Transverse colon (tissue), 4 donors: ENCODE data around the gene C2orf15. TPM values are rescaled to one million over a fixed set of nuclear protein-coding genes. Genes with fewer than 3 reads are reported as not detected.

ENCODE experiments used
- DNase-seq: peaks from one replicate; pipeline ENCODE4 v3.0.0-alpha.2; 2019
- H3K27ac ChIP-seq, 4 donors: fragments of 200-600 bp; sonication (generic); 2 replicates each; pipeline ENCODE4 v1.5.1; 2016 to 2018; ENCODE audit warnings: inconsistent platforms in 4 of 4
- H3K27me3 ChIP-seq: fragments of 200-600 bp; sonication (generic); 2 replicates; pipeline ENCODE4 v1.5.1; 2017; ENCODE audit warnings: inconsistent platforms
- H3K36me3 ChIP-seq, 4 donors: fragments of 200-600 bp; sonication (generic); 2 replicates each; pipeline ENCODE4 v1.5.1; 2017 to 2019; ENCODE audit warnings: inconsistent platforms in 4 of 4
- H3K4me1 ChIP-seq, 4 donors: fragments of 200-600 bp; sonication (generic); 2 replicates each; pipeline ENCODE4 v1.5.1; 2017 to 2020; ENCODE audit warnings: inconsistent platforms in 4 of 4
- H3K4me3 ChIP-seq, 4 donors: fragments of 200-600 bp; sonication (generic); 1 replicate in 1 of 4; 2 replicates in 3 of 4; pipeline versions ENCODE4 v1.5.1 to v1.6.1; 2017 to 2019; ENCODE audit warnings: inconsistent platforms in 4 of 4
- H3K9me3 ChIP-seq, 2 donors: fragments of 200-600 bp; sonication (generic); 2 replicates each; pipeline ENCODE4 v1.5.1; 2017 to 2019; ENCODE audit warnings: inconsistent platforms in 2 of 2
- EP300 ChIP-seq: sonication (generic); formaldehyde crosslinking; IDR thresholded peaks from one replicate; pipeline ENCODE4 v1.6.1; 2017; ENCODE audit warnings: antibody characterized with exemption, low read depth
- POLR2A ChIP-seq: fragments of 450-650 bp; IDR thresholded peaks from one replicate; pipeline ENCODE4 v1.6.1; 2016; ENCODE audit warnings: antibody characterized with exemption, mild to moderate bottlenecking, moderate library complexity
- POLR2AphosphoS5 ChIP-seq, 3 donors: sonication (generic); formaldehyde crosslinking; IDR thresholded peaks; one replicate each; pipeline ENCODE4 v1.6.1; 2016; ENCODE audit warnings: antibody characterized with exemption in 3 of 3
- WGBS, 2 donors: methylation state at CpG; one replicate each; pipeline ENCODE4 v1.1.5; 2018; ENCODE audit warnings: low coverage in 1 of 2; 5-methylcytosine and 5-hydroxymethylcytosine counted together
- in situ Hi-C, 4 donors: fragments of 200-750 bp; cut with MboI; loops; one replicate each; pipeline versions ENCODE4 v1.15.0 to v1.15.1; 2017; ENCODE audit warnings: low sequenced_read_pairs in 3 of 4, low pct_ligation_motif_present in 1 of 4, low pct_unique_long_range_greater_than_20kb in 1 of 4
- intact Hi-C: fragments of 100-400 bp; cut with DNase I; formaldehyde crosslinking; loops from one replicate; pipeline ENCODE4 v1.15.1; 2023; ENCODE audit warnings: low total_unique reads
- total RNA-seq, 4 donors: library from RNA; depleted of rRNA; stranded (reverse); fragments of >200 nt; gene quantifications; one replicate each; pipeline ENCODE4 v1.1.0, GENCODE V29; 2016
- TF ChIP-seq, protein P1 (sequence below), 5 experiments: fragments of 200-600 bp in 3 of 5; fragments of 450-650 bp in 2 of 5; sonication (generic) in 3 of 5; IDR thresholded peaks; 1 replicate in 2 of 5; 2 replicates in 3 of 5; pipeline ENCODE4 v1.5.1; 2016 to 2017; ENCODE audit warnings: antibody characterized with exemption in 5 of 5, inconsistent platforms in 3 of 5, mild to moderate bottlenecking in 2 of 5, moderate library complexity in 1 of 5

C2orf15 gene
- total RNA-seq, 4 donors from 2014 or later, result 0.82 to 3.7 (median 1.8) TPM; not detected in 1

DNA sequence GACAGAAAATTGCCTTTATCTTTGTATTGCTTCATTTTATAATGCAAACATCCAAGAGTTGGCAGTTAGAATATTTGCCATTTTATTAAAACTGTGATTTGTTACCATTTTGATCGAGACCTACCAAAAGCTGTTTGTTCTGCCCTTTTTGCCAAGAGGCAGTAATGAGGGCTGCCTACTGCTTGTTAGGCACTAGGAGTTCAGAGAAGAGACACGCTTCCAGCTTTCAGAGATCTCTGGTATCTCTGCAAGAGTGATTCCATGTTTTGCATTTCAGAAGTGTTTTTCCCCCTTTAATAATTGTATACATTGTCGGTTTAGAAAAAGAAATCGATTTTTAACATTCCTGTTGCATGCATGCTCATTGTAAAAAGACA is 40.1 kb downstream of the C2orf15 start:
- in situ Hi-C loops, result loop anchor here (10.0 to 25.0 kb wide), 3 partner anchors 153 to 306 kb away; partner anchors contain the start of genes EIF5B (in 3 of the 4), REV1 (in 3 of the 4) and TXNDC9 (in 3 of the 4)
- intact Hi-C loops, result no loop called here
- no peaks in the 10 kb centered on the region for H3K27me3 ChIP-seq
- peak overlapping the region; percentile 57 to 86 (median 67) for H3K4me3 ChIP-seq
- peaks cover 18 to 39% (median 23%) of the 10 kb centered on the region in 4 donors for H3K4me1 ChIP-seq
- DNase-seq, result no peak
- H3K36me3 ChIP-seq, result no peaks in the 10 kb centered on the region
- H3K9me3 ChIP-seq, result no peaks in the 10 kb centered on the region
- WGBS, 2 donors, result 1 to 4% methylated on average over 4 of the region's 4 CpGs
- peak overlapping the region; percentile 81 to 87 (median 84) for H3K27ac ChIP-seq
- no peak for TF ChIP-seq POLR2A

DNA sequence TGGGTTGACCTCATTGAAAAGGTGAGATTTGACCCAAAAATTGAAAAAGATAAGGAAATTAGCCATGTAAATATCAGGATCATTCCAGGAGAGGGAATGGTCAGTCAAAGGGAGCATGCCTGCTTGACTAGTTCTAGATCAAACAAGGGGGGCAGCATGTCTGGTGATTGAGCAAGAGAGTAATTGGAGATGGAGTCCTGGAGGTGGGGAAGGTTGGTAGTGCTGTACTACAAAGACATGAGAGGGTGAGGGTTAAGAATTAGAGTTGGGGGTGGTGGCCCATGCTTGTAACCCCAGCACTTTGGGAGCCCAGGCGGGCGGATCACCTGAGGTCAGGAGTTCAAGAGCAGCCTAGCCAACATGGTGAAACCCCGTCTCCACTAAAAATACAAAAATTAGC is 41.5 kb downstream of the C2orf15 start:
- WGBS, 2 donors, result 98 to 100% methylated on average over 1 to 3 of the region's 3 CpGs
- H3K27ac ChIP-seq, result no peak overlapping the region
- TF ChIP-seq, protein P1, sequence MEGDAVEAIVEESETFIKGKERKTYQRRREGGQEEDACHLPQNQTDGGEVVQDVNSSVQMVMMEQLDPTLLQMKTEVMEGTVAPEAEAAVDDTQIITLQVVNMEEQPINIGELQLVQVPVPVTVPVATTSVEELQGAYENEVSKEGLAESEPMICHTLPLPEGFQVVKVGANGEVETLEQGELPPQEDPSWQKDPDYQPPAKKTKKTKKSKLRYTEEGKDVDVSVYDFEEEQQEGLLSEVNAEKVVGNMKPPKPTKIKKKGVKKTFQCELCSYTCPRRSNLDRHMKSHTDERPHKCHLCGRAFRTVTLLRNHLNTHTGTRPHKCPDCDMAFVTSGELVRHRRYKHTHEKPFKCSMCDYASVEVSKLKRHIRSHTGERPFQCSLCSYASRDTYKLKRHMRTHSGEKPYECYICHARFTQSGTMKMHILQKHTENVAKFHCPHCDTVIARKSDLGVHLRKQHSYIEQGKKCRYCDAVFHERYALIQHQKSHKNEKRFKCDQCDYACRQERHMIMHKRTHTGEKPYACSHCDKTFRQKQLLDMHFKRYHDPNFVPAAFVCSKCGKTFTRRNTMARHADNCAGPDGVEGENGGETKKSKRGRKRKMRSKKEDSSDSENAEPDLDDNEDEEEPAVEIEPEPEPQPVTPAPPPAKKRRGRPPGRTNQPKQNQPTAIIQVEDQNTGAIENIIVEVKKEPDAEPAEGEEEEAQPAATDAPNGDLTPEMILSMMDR (IDR thresholded peaks at IDR 0.05), result no peak
- TF ChIP-seq POLR2AphosphoS5 (IDR thresholded peaks at IDR 0.05) (no peak), POLR2A (no peak), EP300 (no peak)
- no peaks in the 10 kb centered on the region for H3K27me3 ChIP-seq
- intact Hi-C loops, result no loop called here
- H3K4me1 ChIP-seq, result peaks cover 18 to 39% (median 23%) of the 10 kb centered on the region in 4 donors
- no peaks in the 10 kb centered on the region for H3K36me3 ChIP-seq
- in situ Hi-C loops, result loop anchor here (10.0 to 25.0 kb wide), 3 partner anchors 152 to 304 kb away; partner anchors contain the start of genes EIF5B (in 3 of the 4), REV1 (in 3 of the 4) and TXNDC9 (in 3 of the 4)
- H3K4me3 ChIP-seq, result no peak overlapping the region
- DNase-seq, result no peak
- no peaks in the 10 kb centered on the region for H3K9me3 ChIP-seq

DNA sequence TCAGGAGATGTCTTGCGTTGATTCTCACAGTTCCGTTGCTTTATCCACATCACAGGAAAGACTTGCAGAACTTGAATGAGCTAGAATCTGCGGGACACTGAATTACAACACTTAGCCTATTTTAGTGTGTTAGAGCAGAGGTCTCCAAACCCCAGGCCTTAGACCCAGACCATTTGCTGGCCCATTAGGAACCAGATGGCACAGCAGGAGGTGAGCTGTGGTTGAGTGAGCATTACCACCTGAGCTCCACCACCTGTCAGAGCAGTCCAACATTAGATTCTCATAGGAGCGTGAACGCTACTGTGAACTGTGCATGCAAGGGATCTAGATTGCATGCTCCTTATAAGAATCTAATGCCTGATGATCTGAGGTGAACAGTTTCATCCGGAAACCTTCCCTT is 43.3 kb downstream of the C2orf15 start:
- peaks cover 12 to 26% (median 17%) of the 10 kb centered on the region in 4 donors for H3K4me1 ChIP-seq
- TF ChIP-seq POLR2AphosphoS5 (IDR thresholded peaks at IDR 0.05) (no peak), POLR2A (no peak), EP300 (no peak)
- TF ChIP-seq, protein P1 (IDR thresholded peaks at IDR 0.05), result no peak
- peaks cover 0 to 10% (median 4%) of the 10 kb centered on the region in 4 donors for H3K36me3 ChIP-seq
- H3K9me3 ChIP-seq, result no peaks in the 10 kb centered on the region
- H3K27ac ChIP-seq, result no peak overlapping the region
- WGBS, 2 donors, result 82 to 93% methylated on average over 3 to 6 of the region's 6 CpGs
- DNase-seq, result no peak
- H3K4me3 ChIP-seq, result no peak overlapping the region
- in situ Hi-C loops (loop anchor here (10.0 to 25.0 kb wide), 3 partner anchors 150 to 302 kb away; partner anchors contain the start of genes EIF5B (in 3 of the 4), REV1 (in 3 of the 4) and TXNDC9 (in 3 of the 4)), intact Hi-C loops (no loop called here)
- H3K27me3 ChIP-seq, result no peaks in the 10 kb centered on the region

DNA sequence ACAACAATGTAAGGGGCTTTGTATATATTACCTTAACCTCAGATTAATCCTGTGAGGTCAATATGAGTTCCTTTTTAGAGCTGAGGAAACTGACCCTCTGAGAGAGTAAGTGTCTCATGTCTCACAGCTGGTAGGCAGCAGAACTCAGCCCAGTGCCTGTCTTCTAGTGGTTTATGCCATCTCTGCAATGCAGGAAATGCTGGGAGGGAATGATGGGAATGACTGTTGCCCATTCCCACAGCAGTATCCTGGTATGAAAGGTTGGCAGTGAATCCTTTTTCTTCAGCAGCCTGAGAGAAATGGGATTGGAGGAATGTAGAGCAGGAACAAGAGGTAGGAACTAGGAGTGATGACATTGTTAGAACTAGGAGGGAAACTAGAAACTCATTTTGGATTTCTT is 45.5 kb downstream of the C2orf15 start:
- intact Hi-C loops, result no loop called here
- H3K4me1 ChIP-seq, result peaks cover 1 to 13% (median 5%) of the 10 kb centered on the region in 4 donors
- no peak for TF ChIP-seq POLR2A
- TF ChIP-seq, protein P1 (IDR thresholded peaks at IDR 0.05), result no peak
- TF ChIP-seq EP300, result no peak
- TF ChIP-seq POLR2AphosphoS5 (IDR thresholded peaks at IDR 0.05), result no peak

More for the DNA sequence above, 45.5 kb downstream of the C2orf15 start:
- no peaks in the 10 kb centered on the region for H3K27me3 ChIP-seq
- H3K36me3 ChIP-seq, result peaks cover 0 to 25% (median 7%) of the 10 kb centered on the region in 4 donors
- no peaks in the 10 kb centered on the region for H3K9me3 ChIP-seq
- in situ Hi-C loops, result loop anchor here (10.0 to 25.0 kb wide), 3 partner anchors 148 to 300 kb away; partner anchors contain the start of genes EIF5B (in 3 of the 4), REV1 (in 3 of the 4) and TXNDC9 (in 3 of the 4)
- DNase-seq, result no peak
- no peak overlapping the region for H3K27ac ChIP-seq
- H3K4me3 ChIP-seq, result no peak overlapping the region
